Measurements from ENCODE around the gene NTHL1.

The NTHL1 gene

DNA sequence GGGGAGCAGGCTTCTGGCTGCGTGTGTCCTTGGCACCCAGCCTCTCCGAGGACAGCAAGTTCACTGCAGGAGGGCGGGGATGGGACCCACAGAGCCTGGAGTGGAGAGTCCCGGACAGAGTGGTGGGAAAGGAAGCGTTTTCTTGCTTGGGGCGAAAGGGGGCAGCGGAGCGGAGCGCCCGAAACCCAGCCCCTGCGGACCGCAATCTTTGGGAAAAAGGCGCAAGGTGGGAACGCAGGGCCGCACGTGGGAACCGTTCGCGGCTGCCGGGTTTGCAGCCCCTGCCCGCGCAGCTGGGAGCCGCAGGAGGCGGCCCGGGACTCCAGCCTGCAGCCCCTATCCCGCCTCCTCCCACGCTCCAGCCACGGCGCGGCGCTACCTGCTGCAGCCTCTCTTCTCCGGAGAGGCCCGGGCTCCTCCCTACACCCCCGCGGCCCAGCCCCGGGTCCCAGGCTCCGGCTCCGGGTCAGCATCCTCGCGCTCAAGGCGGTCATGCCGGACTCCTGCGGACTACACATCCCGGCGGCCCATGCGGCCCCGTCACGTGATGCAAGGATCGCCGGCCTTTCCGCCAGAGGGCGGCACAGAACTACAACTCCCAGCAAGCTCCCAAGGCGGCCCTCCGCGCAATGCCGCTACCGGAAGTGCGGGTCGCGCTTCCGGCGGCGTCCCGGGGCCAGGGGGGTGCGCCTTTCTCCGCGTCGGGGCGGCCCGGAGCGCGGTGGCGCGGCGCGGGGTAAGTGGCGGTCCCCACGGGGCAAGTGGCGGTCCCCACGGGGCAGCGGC is at the start of gene NTHL1, which contains the start of gene TSC2:
NTHL1 (minus strand) TSS at position 505 of the 786 bp plus-strand sequence; CDS start at position 494, 11 bp downstream.
TSC2 (plus strand) TSS at position 656 of the 786 bp plus-strand sequence. CDS start 631 bp downstream, outside the sequence.
- peak; percentile 78 for DNase-seq

DNA sequence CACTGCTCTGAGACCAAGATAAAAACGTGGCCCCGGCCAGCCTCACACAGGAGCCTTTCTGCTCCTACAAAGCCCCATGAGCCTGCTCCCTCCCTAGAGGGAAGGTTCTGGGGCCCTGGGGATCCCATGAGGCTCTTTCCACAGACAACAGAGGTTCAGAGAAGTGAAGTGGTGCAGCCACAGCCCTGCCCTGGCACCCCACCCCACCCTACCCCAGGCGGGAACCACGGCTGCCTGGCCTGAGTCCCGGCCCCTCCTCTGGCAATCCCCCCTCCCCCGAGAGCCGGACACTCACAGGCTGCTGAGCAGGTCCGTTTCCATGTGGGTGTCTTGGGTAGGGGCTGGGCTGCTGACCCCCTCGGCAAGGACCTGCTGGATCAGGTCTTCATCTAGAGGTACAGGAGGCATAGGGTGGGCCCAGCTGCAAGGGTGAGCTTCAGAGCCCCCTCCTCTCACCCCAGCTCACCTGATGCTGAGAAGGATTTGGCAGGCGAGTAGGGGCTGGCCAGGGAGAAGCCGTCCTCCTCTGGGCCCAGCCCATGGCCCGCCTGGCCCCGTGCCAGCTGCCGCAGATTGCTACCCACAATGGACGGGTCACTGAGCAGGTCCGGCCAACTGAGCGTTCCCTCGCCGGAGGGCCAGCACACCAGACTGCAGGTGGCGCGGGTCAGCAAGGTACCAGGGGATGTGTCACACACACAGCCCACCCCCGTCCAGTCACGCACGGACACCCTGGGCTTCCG is 49.4 kb upstream of the NTHL1 start:
- DNase-seq, result no peak

DNA sequence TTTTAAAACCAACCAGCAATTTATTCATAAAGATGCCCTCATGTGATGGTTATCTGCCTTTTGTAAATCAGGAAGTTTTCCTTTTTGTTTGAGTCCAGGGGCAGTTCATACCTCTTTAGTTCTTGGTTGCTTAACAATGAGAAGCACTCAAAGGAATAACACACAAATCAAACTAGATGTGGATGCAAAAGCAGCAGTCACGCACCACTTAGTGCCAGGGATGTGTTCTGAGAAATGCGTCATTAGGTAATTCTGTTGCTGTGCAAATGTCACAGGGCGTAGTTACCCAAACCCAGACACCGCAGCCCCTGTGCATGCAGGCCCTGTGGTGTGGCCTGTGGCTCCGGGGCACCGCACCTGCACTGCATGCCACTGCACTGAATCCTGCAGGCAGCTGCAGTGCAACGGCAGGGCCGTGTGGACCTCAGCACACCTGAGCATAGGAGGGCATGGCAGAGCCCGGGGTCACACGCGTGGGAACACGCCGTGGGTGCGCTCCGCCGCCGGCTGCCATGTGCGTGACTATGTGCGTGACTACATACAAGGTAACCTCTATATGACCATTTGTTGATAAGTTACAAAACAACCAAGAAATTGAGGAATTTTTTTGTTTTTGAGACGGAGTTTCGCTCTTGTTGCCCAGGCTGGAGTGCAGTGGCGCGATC is 48.4 kb upstream of the NTHL1 start:
- no peak for DNase-seq

DNA sequence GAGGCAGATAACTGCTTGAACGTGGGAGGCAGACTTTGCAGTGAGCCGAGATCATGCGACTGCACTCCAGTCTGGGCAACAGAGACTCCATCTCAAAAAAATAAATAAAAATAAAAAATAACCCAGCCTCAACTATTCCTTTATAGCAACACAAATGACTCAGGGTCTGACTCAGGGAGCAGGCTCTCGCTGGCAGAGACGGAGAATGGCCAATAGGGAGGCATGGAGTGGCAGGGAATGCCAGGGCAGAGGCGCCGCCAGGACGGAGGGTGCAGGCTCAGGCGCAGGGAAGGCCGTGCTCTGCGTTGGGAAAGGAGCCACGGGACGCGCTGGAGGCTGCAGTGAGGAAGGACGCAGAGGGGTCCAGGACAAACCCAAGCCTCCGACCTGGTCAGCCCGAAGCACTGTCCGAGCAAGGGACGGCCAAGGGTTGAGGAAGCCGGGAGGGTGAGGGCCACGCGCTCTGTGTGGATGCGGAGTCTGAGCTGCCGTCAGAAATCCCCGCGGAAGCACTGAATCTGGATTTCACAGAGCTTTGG is 47.8 kb upstream of the NTHL1 start:
- DNase-seq, result no peak

DNA sequence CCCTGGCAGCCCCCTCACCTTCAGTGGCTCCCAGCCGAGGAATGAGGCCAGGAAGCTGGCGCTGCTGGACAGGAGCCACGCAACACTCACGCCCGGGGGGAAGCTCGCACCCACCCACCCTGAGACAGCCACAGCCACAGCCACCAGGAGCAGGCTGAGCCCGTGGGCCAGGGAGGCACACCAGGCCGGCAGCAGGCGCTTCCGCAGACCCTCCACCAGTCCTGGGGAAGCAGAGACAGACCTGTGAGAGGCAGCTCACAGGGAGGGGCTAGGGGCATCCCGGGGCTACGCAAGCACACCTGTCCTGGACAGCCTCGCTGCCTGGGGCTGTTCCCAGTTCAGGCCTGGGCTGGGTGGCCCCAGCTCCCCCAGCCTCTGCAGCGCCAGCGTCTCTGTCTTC is 46.2 kb upstream of the NTHL1 start:
- no peak for DNase-seq

DNA sequence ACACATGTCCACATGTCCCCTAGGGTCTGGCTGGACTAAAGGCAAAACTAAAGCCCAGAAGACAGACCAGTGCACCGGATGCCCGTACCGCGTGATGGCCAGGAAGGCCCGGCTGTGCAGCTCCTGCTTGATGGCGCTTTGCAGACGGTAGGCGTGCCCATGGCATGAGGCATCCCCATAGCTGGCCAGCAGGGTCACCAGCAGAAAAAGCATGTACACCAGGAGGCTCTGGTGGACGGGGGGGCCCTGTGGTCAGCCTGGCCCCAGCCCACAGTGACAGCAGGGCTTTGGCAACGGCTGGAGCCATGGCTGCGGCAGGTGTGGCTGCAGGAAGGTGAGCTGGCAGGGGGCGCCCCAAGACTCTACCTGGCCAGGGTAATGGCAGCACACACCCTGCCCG is 45.2 kb upstream of the NTHL1 start:
- DNase-seq, result no peak

DNA sequence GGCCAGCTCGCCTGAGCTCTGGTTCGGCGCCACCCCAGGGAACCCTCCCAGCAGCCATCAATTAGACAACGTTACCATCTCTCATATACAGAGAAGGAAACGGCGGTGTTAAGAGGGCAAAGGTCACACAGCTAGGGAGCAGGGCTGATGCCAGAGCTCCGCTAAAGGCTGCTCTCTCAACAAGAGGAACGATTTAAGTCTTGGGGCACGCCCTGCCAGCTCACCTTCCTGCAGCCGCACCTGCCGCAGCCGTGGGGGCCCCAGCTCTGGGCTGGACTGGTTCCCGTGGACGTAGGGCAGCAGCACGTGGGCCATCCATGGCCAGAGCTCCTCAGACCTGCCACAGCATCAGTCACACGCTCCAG is 44.6 kb upstream of the NTHL1 start:
- no peak for DNase-seq

DNA sequence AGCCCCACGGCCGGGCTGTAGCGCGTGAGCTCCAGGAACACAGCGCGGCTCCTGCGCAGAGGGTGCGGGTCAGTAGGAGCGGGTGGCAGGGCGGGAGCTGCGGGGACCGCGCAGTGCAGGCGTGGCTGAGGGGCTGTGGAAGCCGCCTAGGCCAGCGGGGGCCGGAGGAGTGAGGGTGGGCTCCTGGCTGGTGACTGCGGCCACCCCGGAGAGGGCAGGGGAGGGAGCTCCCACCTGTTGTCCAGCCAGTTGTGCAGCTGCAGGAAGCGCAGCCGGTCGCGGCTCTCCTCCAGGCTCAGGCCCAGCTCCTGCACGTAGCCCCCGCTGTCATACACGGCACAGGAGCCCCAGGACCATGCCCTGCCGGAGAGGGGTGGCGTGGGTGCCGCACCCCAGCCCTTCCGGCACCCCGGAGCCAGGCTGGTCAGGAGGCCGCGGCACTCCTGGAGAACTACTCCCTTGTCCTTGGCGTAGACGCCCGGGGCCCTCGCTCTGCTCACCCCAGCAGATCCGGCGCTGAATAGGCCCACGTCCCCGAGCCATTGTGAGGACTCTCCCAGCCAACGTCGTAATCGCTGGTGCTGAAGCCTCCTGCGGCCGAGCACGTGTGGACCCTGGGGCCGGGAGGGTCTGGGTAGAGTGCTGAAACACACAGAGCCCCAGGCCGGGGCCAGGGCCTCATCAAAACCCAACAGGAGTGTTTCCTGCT is 44.1 kb upstream of the NTHL1 start:
- DNase-seq, result no peak

DNA sequence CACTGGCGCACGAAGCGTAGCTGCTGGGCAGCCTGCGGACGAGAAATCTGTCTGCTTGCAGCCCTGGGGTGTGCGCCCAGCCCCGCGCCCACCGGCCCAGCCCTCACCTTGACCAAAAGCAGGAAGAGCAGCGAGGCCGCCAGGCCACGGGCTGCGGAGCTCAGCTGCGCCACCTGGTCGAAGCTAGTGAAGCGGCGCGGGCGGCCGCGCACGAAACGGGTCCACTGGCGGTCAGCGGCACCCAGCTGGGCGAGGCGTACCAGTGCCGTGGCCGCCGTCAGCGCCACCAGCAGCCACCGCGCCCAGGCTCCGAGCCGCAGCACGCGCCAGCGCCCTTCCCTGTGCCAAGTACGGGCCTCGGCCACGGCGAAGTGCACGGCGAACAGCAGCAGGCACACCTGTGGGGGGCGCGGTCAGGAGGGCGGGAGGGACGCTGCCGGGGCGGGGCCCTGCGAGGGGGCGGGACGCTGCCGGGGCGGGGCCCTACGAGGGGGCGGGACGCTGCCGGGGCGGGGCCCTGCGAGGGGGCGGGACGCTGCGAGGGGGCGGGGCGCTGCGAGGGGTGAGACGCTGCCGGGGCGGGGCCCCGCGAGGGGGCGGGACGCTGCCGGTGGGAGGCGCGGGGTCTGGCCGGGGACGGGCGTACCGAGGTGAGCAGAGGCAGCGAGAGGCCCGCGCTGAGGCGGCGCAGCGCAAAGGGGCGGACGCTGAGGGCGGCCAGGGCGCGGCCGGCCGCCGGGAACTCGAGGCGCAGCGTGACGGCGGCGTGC is 43.3 kb upstream of the NTHL1 start:
- DNase-seq, result peak; percentile 85

DNA sequence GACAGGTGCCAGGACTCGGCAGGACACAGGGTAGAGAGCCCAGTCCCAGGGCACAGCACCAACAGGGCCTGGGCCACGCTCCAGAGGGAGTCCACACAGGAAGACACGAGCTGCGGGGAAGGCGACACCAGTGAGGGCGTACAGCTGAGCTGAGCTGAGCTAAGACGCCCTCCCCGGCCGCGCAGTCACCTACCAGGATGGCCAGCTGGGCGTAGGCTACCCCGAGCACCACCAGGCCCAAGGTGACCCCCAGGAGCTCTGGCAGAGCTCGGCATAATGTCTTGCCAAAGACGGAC is 42.8 kb upstream of the NTHL1 start:
- no peak for DNase-seq

DNA sequence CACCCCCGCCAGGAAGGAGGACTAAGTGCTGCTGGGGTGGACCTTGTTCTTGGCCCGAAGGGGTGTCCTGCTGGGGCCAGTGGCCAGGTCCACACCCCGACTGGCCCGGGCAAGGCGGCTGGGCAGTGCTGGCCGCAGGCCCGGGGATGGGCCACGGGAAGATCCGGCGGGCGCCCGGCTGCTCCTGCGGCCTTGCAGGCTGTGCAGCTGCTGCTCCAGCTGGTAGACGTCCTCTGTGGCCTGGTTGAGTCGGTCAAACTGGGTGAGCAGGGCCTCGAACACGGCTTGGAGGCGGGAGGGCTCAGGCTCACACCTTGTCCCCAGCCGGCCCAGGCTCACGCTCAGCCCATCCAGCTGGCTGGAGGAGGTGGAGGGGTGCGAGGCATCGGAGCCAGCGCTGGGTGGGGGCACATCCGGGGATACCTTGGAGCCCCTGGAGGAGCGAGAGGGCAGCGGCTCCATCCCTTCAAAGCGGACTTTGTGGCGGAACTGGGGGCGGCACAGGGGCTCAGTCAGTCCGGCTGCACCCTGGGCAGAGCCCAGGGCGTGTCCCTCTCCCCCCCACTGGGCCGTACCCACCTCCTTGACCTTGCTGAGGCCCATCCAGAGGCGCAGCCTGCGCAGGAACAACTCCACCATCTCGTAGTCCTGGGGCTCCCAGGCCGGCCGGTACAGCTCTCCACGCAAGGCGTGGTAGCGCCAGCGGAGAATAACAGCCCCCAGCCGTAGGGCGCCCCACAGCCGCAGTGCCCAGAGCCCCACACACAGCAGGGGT is 42.3 kb upstream of the NTHL1 start:
- DNase-seq, result no peak

DNA sequence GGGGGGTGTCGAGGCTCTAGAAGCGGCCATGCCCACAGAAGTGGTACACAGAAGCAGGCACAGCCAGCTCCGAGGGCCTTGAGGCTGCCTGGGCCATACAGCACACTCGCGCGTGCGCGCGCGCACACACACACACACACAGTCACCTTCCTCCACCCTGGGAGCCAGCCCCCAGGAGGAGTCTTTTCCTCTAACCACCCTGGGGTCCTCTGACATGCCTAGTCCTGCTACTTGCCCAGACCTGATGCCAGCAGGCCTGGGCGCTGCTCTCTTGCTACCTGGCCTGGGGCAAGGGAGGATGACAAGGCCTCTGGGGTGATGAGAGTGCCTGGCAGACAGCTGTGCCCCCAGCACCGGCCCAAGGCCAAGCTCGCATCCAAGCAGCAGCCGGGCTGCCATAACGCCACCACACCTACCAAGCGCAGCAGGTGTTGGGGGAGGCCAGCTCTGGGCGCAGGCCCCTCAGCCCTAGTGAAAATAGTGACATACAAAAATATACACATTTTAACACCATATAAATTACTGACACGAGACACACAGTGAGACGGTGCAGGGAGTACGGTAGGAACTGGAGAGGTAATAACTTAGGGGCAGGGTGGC is 41.2 kb upstream of the NTHL1 start:
- no peak for DNase-seq

DNA sequence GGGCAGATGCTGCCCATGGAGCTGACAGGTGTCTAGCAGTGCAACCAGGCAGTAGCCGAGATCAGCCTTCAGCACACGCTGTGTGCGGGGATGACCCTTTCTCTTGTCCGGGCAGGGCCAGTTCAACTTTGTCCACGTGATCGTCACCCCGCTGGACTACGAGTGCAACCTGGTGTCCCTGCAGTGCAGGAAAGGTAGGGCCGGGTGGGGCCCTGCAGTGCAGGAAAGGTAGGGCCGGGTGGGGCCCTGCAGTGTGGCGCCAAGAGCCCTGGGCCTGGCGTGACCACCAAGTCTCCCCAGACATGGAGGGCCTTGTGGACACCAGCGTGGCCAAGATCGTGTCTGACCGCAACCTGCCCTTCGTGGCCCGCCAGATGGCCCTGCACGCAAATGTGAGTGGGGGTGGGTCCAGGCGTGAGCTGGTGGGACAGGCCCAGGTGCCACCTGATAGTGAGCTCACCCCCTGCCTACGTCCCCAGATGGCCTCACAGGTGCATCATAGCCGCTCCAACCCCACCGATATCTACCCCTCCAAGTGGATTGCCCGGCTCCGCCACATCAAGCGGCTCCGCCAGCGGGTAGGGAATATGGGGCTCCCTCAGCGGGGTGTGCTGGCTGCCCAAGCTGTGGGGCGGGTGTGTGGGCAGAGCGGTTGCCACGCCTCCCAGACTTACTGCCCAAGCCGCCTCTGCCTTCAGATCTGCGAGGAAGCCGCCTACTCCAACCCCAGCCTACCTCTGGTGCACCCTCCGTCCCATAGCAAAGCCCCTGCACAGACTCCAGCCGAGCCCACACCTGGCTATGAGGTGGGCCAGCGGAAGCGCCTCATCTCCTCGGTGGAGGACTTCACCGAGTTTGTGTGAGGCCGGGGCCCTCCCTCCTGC is 40.4 kb upstream of the NTHL1 start:
- DNase-seq, result no peak

DNA sequence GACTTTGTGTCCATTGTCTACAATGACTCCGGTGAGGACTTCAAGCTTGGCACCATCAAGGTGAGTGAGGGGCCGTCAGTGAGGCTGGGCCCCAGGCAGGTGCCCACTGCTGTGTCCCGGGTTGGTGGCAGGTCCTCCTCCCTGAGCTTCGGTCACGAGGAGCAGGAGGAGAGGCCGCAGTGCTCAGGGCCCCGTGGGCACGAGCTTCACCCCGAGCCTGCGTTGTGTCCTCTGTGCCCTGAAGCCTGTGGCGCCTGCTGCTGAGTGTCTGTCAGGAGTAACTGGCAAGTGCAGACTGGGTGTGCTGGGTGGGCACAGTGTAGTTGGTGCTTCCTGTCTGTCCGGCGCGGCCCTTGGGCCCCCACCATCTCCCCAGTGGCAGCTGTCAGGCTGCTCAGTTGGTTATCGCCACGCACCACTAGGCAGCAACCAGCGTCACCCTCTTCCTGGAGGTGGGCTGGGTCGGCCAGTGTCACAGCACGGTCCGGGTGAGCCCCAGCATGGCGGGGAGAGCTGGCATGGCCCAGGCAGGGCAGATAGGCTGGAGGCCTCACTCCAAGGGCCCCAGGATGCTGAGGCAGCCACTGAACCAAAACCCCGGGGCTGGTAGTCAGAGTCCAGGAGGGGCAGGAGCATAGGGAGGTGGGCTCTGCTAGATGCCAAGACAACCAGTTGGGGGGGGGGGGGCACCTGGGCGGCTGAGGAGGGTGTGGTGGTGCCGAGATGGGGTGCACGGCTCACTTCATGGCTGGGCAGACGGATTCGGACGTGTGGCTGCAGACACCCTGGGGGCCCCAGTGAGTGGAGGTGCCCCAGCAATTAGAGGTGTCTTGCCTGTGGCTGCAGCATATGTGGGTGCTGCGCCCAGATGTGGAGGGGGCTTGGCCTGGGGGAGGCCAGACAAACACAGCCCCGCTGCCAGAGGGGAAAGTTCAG is 39.4 kb upstream of the NTHL1 start:
- no peak for DNase-seq

DNA sequence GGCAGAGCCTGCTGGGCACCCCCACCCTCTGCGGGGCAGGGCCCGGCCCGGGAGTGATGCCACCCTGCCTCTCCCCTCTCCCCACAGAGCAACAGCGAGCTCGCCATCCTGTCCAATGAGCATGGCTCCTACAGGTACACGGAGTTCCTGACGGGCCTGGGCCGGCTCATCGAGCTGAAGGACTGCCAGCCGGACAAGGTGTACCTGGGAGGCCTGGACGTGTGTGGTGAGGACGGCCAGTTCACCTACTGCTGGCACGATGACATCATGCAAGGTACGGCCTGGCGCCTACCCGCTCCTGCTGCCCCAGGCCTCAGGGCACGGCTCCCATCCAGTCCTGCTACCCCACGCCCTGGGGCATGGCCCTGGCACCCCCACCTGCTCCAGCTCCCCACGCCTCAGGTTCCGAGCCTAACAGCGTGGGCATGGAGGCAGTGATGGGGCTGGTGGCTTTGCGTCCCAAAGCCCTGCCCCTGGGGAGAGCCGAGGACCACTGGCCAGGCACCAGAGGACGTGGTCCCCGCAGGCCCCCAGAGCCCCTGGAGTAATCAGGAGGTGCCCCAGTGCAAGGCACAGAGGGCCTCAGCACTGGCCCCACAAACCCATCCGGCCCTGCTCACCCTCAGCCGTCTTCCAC is 38.6 kb upstream of the NTHL1 start:
- no peak for DNase-seq

DNA sequence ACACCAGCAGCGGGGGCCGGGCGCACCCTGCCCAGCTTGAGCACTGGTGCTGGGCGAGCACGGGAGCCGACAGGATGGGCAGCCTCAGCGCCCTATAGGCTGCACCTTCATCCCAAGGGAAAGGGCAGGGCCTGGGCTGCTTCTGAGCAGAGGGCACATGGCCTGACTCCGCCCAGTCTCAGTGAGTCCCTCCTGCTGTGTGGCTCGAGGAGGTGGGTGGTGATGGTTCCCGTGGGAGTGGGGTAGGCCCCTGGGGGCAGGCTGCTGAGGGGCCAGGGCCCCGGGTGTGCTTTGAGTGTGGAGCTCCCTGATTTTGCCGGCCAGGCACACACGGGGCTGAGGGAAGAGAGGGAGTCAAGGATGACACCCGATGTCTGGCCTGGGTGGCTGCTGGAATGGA is 38.0 kb upstream of the NTHL1 start:
- DNase-seq, result no peak

DNA sequence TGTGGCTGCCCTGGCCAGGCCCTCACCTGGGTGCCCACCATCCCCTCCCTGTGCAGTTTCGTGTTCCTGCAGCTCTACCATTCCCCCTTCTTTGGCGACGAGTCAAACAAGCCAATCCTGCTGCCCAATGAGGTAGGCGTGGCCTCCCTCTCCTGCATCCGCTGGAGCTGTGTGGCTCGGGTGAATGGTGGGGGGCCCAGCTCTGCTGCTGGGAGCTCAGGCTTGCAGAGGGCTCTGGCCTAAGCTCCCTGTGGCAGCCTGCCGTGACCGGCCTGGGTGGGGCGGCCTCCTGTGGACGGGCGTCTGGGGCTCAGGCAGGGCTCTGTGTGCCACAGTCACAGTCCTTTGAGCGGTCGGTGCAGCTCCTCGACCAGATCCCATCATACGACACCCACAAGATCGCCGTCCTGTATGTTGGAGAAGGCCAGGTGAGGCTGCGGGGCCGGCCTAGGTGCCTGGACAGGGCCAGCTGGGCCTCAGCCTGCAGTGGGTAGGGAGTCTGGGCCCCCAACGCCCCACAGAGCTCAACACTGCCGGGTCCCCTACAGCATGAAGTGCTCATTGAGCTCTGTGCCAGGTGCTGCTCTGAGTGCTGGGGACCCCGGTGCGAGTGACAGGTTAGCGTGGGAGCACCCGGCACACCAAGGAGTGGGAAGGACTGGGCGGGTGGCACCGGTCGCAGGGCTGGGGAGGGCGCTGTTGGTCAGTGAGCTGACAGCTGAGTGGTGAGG is 37.4 kb upstream of the NTHL1 start:
- DNase-seq, result no peak

All from 8988T (cell line).